ENCODE results near the gene ZNF136.

ZNF136 gene

DNA sequence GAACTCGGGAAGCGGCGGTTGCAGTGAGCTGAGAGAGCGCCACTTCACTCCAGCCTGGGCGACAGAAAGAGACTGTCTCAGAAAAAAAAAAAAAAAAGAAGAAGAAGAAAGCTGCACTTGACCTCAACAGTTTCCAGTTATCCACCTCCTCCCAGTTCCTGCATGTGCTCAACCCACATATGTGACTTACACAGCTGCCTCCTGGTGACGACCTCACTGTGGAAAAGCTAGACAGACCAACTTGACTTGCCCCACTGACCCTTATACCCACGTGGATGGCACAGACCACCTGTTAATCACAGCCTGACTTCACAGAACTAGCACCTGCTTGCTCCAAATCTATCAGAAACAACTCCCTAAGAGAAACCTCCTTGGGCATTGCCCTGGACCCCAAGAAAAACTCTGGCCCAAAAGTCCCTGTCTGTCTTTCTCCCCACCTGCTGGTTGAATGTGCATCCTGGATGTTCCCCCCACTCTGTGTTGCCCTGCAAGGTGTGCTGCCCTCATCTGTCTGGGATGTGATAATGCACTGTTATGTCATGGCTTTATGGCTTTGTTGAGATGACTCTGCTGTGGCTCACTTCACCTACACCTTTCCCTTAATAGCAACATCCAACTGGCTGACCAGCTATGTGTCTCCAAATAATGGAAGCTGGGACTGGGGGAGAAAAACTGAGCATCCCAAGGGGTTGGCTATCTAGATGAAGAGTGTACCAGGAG is 25.5 kb upstream of the ZNF136 start:
- no peak for DNase-seq
- TF ChIP-seq, protein P1, sequence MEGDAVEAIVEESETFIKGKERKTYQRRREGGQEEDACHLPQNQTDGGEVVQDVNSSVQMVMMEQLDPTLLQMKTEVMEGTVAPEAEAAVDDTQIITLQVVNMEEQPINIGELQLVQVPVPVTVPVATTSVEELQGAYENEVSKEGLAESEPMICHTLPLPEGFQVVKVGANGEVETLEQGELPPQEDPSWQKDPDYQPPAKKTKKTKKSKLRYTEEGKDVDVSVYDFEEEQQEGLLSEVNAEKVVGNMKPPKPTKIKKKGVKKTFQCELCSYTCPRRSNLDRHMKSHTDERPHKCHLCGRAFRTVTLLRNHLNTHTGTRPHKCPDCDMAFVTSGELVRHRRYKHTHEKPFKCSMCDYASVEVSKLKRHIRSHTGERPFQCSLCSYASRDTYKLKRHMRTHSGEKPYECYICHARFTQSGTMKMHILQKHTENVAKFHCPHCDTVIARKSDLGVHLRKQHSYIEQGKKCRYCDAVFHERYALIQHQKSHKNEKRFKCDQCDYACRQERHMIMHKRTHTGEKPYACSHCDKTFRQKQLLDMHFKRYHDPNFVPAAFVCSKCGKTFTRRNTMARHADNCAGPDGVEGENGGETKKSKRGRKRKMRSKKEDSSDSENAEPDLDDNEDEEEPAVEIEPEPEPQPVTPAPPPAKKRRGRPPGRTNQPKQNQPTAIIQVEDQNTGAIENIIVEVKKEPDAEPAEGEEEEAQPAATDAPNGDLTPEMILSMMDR (IDR thresholded peaks at IDR 0.05; ENCODE audit: low read depth, low read length, missing control alignments) = peak; percentile 21
- no peak overlapping the region for H3K4me3 ChIP-seq (ENCODE audit: low read depth, low read length)
- H3K36me3 ChIP-seq (replicated peaks) = peaks cover 34% of the 10 kb centered on the region
- H3K27ac ChIP-seq = no peak overlapping the region
- no peaks in the 10 kb centered on the region for H3K27me3 ChIP-seq (replicated peaks)
- in situ Hi-C loops (cut with HindIII; ENCODE audit: low pct_ligation_motif_present, low sequenced_read_pairs) = no loop called here

DNA sequence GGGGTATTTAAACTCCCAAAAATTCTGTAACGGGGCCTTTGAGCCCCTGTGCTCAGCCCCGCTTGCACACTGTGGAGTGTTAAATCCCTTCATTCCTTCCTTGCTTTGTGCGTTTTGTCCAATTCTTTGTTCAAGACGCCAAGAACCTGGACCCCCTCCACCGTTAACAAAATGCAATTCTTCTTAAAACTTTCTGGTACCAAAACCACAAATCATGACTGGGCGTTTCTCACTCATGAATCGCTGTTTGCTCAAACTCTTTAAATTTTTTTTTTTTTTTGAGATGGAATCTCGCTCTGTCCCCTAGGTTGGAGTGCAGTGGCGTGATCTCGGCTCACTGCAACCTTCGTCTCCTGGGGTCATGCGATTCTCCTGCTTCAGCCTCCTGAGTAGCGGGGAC is 23.6 kb upstream of the ZNF136 start:
- Histone ChIP-seq H3K27me3 (replicated peaks) (no peaks in the 10 kb centered on the region), H3K27ac (no peak overlapping the region), H3K4me3 (ENCODE audit: low read depth, low read length) (peak overlapping the region; percentile 79), H3K36me3 (replicated peaks) (peaks cover 15% of the 10 kb centered on the region)
- no peak for DNase-seq
- TF ChIP-seq, protein P1 (IDR thresholded peaks at IDR 0.05; ENCODE audit: low read depth, low read length, missing control alignments) = no peak
- in situ Hi-C loops (cut with HindIII; ENCODE audit: low pct_ligation_motif_present, low sequenced_read_pairs) = no loop called here

DNA sequence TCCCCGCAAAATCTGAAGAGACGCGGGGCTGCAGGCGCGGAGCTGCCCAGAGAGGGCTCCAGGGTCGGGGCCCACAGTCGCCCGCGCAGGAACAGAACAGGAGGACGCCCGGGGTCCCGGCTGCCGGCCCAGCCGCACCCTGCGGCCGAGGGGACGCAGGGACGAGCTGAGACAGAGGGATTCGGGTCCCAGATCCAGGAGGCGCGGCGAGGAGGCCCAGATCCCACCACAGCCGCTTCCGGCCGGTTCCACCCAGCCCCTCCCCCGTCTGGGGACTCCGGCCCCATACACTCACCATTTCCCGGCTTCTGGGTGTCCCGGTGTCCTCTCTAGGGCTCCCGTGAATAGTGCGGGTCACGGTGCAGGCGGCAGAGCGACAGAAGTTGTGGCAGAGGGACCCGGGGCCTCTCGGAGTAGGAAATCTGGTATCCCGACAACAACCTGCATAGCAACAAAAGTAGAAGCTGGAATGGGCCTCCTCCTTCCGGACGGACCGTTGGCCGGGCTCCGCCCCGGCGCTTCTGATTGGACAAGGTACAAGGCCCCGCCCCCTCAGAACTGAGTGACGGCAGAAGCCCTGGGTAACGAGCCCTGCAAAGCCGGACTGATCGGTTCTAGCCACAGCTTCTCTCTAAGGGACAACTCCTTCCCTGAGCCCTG is 22.9 kb upstream of the ZNF136 start, which contains the start of gene ZNF20:
Gene ZNF20 (minus strand): TSS at position 466 of the 660 bp plus-strand sequence. CDS start 168 bp downstream, at position 298.
- Histone ChIP-seq H3K36me3 (replicated peaks) (peaks cover 13% of the 10 kb centered on the region), H3K4me3 (ENCODE audit: low read depth, low read length) (peak within 1 kb of the TSS; percentile 79), H3K27ac (peak within 1 kb of the TSS; percentile 63), H3K27me3 (replicated peaks) (no peaks in the 10 kb centered on the region)
- in situ Hi-C loops (cut with HindIII; ENCODE audit: low pct_ligation_motif_present, low sequenced_read_pairs) = no loop called here
- TF ChIP-seq, protein P1 (IDR thresholded peaks at IDR 0.05; ENCODE audit: low read depth, low read length, missing control alignments) = no peak
- DNase-seq = peak; percentile 95

DNA sequence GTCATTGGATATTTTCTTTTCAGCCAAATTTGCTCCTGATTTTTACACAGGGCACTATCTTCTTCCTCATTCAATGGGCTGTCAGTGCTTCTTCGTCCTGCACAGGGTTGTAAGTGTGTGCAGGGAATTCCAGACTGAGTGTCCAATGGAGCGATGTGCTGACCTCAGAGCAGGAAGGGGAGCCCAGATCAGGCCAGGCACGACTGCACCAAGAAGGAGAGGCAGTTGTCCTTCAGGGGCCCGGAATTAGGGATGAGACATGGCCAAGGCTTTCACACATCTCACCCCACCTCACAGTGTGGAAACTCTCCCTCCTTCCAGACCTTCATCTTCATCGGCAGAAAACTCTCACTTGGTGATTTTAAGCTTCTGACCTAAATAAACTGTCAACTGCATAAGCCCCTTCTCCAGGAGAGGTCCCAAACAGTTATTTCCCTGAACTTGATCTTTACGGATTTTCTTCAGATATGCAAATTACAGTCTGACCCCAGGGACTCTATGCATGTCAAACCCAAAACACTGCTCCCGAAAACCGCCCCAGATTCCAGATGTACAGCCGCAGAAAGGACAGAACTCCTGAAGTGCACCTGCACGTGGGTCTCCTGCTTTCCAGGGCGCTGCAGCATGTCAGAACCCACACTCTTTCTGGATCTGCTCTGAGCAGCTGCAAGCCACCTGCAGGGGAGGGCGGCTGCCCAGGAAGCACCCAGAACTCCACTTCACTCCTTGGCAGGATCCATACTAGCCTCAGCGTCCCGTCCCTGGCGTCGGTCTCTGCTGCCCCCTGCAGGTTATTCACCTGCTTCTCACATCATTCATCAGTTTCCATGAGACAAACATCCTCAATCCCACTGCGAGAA is 22.1 kb upstream of the ZNF136 start:
- peak overlapping the region; percentile 79 for H3K4me3 ChIP-seq (ENCODE audit: low read depth, low read length)
- no peak overlapping the region for H3K27ac ChIP-seq
- no peaks in the 10 kb centered on the region for H3K27me3 ChIP-seq (replicated peaks)
- peaks cover 13% of the 10 kb centered on the region for H3K36me3 ChIP-seq (replicated peaks)
- peak; percentile 70 for DNase-seq
- TF ChIP-seq, protein P1 (IDR thresholded peaks at IDR 0.05; ENCODE audit: low read depth, low read length, missing control alignments) = peak; percentile 89
- in situ Hi-C loops (cut with HindIII; ENCODE audit: low pct_ligation_motif_present, low sequenced_read_pairs) = no loop called here

DNA sequence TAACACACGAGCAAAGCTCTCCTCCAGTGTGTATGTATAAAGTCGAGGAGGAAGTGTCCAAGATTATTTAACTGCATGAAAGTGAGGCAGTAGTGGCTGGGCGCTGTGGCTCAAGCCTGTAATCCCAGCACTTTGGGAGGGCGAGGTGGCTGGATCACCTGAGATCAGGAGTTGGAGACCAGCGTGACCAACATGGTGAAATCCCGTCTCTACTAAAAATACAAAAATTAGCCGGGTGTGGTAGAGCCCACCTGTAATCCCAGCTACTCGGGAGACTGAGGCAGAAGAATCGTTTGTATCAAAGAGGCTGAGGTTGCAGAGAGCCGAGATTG is 21.5 kb upstream of the ZNF136 start:
- no peak overlapping the region for H3K4me3 ChIP-seq (ENCODE audit: low read depth, low read length)
- no peak for DNase-seq
- in situ Hi-C loops (cut with HindIII; ENCODE audit: low pct_ligation_motif_present, low sequenced_read_pairs) = no loop called here
- TF ChIP-seq, protein P1 (IDR thresholded peaks at IDR 0.05; ENCODE audit: low read depth, low read length, missing control alignments) = no peak
- H3K27me3 ChIP-seq (replicated peaks) = no peaks in the 10 kb centered on the region
- no peak overlapping the region for H3K27ac ChIP-seq
- H3K36me3 ChIP-seq (replicated peaks) = peaks cover 17% of the 10 kb centered on the region
